ENCODE measurements around the gene SMIM23.

The SMIM23 gene

GRCh38 chr5:171816666-171817065 is 31.0 kb downstream of the SMIM23 start:
- DNase-seq (ENCODE audit: low read depth in 2 of 2): no peak

GRCh38 chr5:171820561-171820960 is 34.9 kb downstream of the SMIM23 start:
- no peak for DNase-seq (ENCODE audit: low read depth in 2 of 2)

- no peak for DNase-seq (ENCODE audit: low read depth in 2 of 2)
These were observed 35.7 kb downstream of the SMIM23 start for GRCh38 chr5:171821286-171821685.

GRCh38 chr5:171823269-171823668 is 37.7 kb downstream of the SMIM23 start:
- no peak for DNase-seq (ENCODE audit: low read depth in 2 of 2)

GRCh38 chr5:171825051-171825450 is 39.4 kb downstream of the SMIM23 start:
- DNase-seq (ENCODE audit: low read depth in 2 of 2): no peak

- no peak for DNase-seq (ENCODE audit: low read depth in 2 of 2)
These were observed 40.5 kb downstream of the SMIM23 start for GRCh38 chr5:171826132-171826531.

- DNase-seq (ENCODE audit: low read depth in 2 of 2): no peak
These were observed 41.5 kb downstream of the SMIM23 start for GRCh38 chr5:171827162-171827561.

GRCh38 chr5:171830686-171831085 is 45.1 kb downstream of the SMIM23 start:
- no peak for DNase-seq (ENCODE audit: low read depth in 2 of 2)

GRCh38 chr5:171832775-171833174 is 47.2 kb downstream of the SMIM23 start:
- DNase-seq (ENCODE audit: low read depth in 2 of 2): no peak

GRCh38 chr5:171834461-171834860 is 48.8 kb downstream of the SMIM23 start:
- no peak for DNase-seq (ENCODE audit: low read depth in 2 of 2)

GRCh38 chr5:171835066-171835465 is 49.4 kb downstream of the SMIM23 start:
- DNase-seq (ENCODE audit: low read depth in 2 of 2): no peak

GRCh38 chr5:171837522-171837921 is 51.9 kb downstream of the SMIM23 start:
- no peak for DNase-seq (ENCODE audit: low read depth in 2 of 2)

GRCh38 chr5:171838066-171838465 is 52.4 kb downstream of the SMIM23 start:
- no peak for DNase-seq (ENCODE audit: low read depth in 2 of 2)

- DNase-seq (ENCODE audit: low read depth in 2 of 2): no peak
These were observed 53.5 kb downstream of the SMIM23 start for GRCh38 chr5:171839112-171839511.

- DNase-seq (ENCODE audit: low read depth in 2 of 2): no peak
These were observed 54.4 kb downstream of the SMIM23 start for GRCh38 chr5:171840066-171840465.

Data from stimulated activated CD8-positive, alpha-beta memory T cell treated with anti-CD3 and anti-CD28 coated beads, Interleukin-7, amount 100 ng/mL, for 1 hour (primary cell).